Neural crest cell (in vitro differentiated cells): ENCODE measurements around the gene GALNT3. TPM values are rescaled to one million over a fixed set of nuclear protein-coding genes. Genes with fewer than 3 reads are reported as not detected.

ENCODE experiments used
- DNase-seq: peaks from one replicate; pipeline ENCODE4 v3.0.0; 2021; ENCODE audit warnings: low read depth, mixed read lengths, low spot score
- H3K27ac Mint-ChIP-seq: one replicate; pipeline ENCODE4 v1.8.0; 2021; ENCODE audit warnings: mild to moderate bottlenecking, mixed read lengths; ENCODE audit not compliant: unreplicated experiment
- H3K27me3 Mint-ChIP-seq: 2 replicates; pipeline ENCODE4 v1.8.0; 2021; ENCODE audit warnings: low read depth, mild to moderate bottlenecking, mixed read lengths
- H3K36me3 Mint-ChIP-seq: 2 replicates; pipeline ENCODE4 v1.8.0; 2021; ENCODE audit warnings: low read depth, mild to moderate bottlenecking, mixed read lengths
- H3K4me1 Mint-ChIP-seq: 2 replicates; pipeline ENCODE4 v1.8.0; 2021; ENCODE audit warnings: mixed read lengths
- H3K4me3 Mint-ChIP-seq: one replicate; pipeline ENCODE4 v1.8.0; 2021; ENCODE audit warnings: mild to moderate bottlenecking, mixed read lengths
- H3K9me3 Mint-ChIP-seq: 2 replicates; pipeline ENCODE4 v1.8.0; 2021; ENCODE audit warnings: mixed read lengths
- CTCF ChIP-seq: fragments of 200-600 bp; sonication (generic); conservative IDR thresholded peaks from 2 replicates; pipeline ENCODE4 v1.5.0; 2021; ENCODE audit warnings: antibody characterized with exemption, mild to moderate bottlenecking
- long read RNA-seq: library from polyadenylated mRNA; unstranded; transcript quantifications from one replicate; pipeline ENCODE4 v2.0.0, GENCODE V29; 2020
- total RNA-seq: library from RNA; stranded (reverse); gene quantifications from 2 replicates; pipeline ENCODE4 v1.2.1, GENCODE V29; 2021

The GALNT3 gene
- total RNA-seq: 3.1 and 3.4 TPM in 2 replicates
- long read RNA-seq, partial matches to known transcripts: 0 of 2 reads
- long read RNA-seq, other reads (novel, unspliced or antisense): 2 of 2 reads

- H3K27ac Mint-ChIP-seq: no peak within 1 kb of the TSS
Measured at GRCh38 chr2:165793779-165794535, at the start of gene GALNT3. Gene GALNT3 (minus strand): TSS chr2:165794247. CDS start chr2:165770700, 23,547 bp downstream.

GRCh38 chr2:165843351-165843750 lies 49.3 kb upstream of the GALNT3 start:
- H3K4me3 Mint-ChIP-seq: no peak overlapping the region
- TF ChIP-seq CTCF: no peak
- peaks cover 11% of the 10 kb centered on the region for H3K36me3 Mint-ChIP-seq
- H3K4me1 Mint-ChIP-seq: peaks cover 18% of the 10 kb centered on the region
- DNase-seq: no peak
- H3K27ac Mint-ChIP-seq: no peak overlapping the region
- no peaks in the 10 kb centered on the region for H3K27me3 Mint-ChIP-seq
- H3K9me3 Mint-ChIP-seq: no peaks in the 10 kb centered on the region

More at GRCh38 chr2:165793779-165794535, at the start of gene GALNT3:
- no peaks in the 10 kb centered on the region for H3K9me3 Mint-ChIP-seq
- H3K4me3 Mint-ChIP-seq: peak within 1 kb of the TSS; percentile 89
- peaks cover 59% of the 10 kb centered on the region for H3K27me3 Mint-ChIP-seq
- DNase-seq: peak; percentile 20
- TF ChIP-seq CTCF: no peak
- H3K4me1 Mint-ChIP-seq: peaks cover 8% of the 10 kb centered on the region
- H3K36me3 Mint-ChIP-seq: no peaks in the 10 kb centered on the region

GRCh38 chr2:165840333-165840958 lies 46.4 kb upstream of the GALNT3 start:
- DNase-seq: no peak
- H3K27me3 Mint-ChIP-seq: no peaks in the 10 kb centered on the region
- no peaks in the 10 kb centered on the region for H3K9me3 Mint-ChIP-seq
- H3K4me3 Mint-ChIP-seq: no peak overlapping the region
- peaks cover 16% of the 10 kb centered on the region for H3K4me1 Mint-ChIP-seq
- H3K36me3 Mint-ChIP-seq: peaks cover 11% of the 10 kb centered on the region
- no peak for TF ChIP-seq CTCF
- no peak overlapping the region for H3K27ac Mint-ChIP-seq

GRCh38 chr2:165839610-165840009 lies 45.6 kb upstream of the GALNT3 start:
- Mint-ChIP-seq H3K27ac (no peak overlapping the region), H3K27me3 (no peaks in the 10 kb centered on the region), H3K9me3 (no peaks in the 10 kb centered on the region), H3K4me3 (no peak overlapping the region), H3K4me1 (peaks cover 14% of the 10 kb centered on the region), H3K36me3 (peaks cover 11% of the 10 kb centered on the region)
- TF ChIP-seq CTCF: no peak
- DNase-seq: no peak

- H3K27ac Mint-ChIP-seq: no peak overlapping the region
- H3K4me1 Mint-ChIP-seq: peaks cover 8% of the 10 kb centered on the region
- TF ChIP-seq CTCF: no peak
- no peaks in the 10 kb centered on the region for H3K27me3 Mint-ChIP-seq
- no peak overlapping the region for H3K4me3 Mint-ChIP-seq
- DNase-seq: no peak
- H3K9me3 Mint-ChIP-seq: peaks cover 3% of the 10 kb centered on the region
- peaks cover 11% of the 10 kb centered on the region for H3K36me3 Mint-ChIP-seq
Measured at GRCh38 chr2:165837122-165837521, 43.1 kb upstream of the GALNT3 start.
